HG02884 (cell line): ENCODE measurements around the gene HDAC7.
A peak's percentile ranks its signal among the peaks of the same experiment; 100 is the strongest.

Source experiments
- ATAC-seq: cut with Tn5 transposase; IDR thresholded peaks from one replicate; pipeline ENCODE4 v1.9.1; 2021; ENCODE audit warnings: mild to moderate bottlenecking, moderate library complexity; ENCODE audit not compliant: unreplicated experiment

The HDAC7 gene

GRCh38 chr12:47768323-47768811 lies 51.3 kb downstream of the HDAC7 start:
- no peak for ATAC-seq

- ATAC-seq = no peak
Measured at GRCh38 chr12:47767216-47767724, 52.4 kb downstream of the HDAC7 start.

GRCh38 chr12:47766502-47767215 lies 53.0 kb downstream of the HDAC7 start:
- ATAC-seq = no peak

- no peak for ATAC-seq
Measured at GRCh38 chr12:47763481-47764346, 56.0 kb downstream of the HDAC7 start.

DNA sequence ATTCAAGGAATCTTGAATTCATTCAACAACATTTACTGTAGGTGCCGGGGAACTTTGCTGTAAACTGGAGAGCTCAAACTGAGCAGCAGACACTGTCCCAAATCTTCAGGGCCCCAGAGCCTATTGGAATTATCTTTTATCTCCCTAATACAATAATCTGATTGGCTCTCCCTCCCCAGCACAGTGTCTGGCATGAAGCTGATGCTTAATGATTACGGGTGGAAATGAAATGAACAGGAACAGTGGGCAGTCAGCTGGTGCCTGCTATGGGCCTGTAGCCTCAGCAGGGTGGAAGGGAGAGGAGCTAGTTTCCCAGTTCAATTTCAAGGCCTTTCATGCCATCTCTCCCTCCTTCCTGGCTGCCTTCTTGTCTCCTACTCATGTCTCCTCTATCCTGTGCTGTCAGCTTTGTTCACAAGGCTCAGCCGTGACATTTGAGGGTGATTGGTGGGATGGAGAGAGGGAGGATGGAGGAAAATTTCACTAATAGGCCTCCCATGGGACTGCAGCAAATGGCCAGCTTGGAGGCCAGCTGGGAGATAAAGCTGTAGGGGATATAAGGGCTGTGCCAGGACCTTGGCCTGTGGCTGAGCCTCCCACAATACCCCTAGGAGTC lies 56.7 kb downstream of the HDAC7 start:
- no peak for ATAC-seq

GRCh38 chr12:47758834-47759690 lies 60.6 kb downstream of the HDAC7 start, which contains the start of gene RAPGEF3:
Gene RAPGEF3 (minus strand): TSS chr12:47758880. CDS start chr12:47758556, 324 bp downstream.
- peak; percentile 45 for ATAC-seq

- no peak for ATAC-seq
Measured at GRCh38 chr12:47758584-47758833, 61.2 kb downstream of the HDAC7 start.

DNA sequence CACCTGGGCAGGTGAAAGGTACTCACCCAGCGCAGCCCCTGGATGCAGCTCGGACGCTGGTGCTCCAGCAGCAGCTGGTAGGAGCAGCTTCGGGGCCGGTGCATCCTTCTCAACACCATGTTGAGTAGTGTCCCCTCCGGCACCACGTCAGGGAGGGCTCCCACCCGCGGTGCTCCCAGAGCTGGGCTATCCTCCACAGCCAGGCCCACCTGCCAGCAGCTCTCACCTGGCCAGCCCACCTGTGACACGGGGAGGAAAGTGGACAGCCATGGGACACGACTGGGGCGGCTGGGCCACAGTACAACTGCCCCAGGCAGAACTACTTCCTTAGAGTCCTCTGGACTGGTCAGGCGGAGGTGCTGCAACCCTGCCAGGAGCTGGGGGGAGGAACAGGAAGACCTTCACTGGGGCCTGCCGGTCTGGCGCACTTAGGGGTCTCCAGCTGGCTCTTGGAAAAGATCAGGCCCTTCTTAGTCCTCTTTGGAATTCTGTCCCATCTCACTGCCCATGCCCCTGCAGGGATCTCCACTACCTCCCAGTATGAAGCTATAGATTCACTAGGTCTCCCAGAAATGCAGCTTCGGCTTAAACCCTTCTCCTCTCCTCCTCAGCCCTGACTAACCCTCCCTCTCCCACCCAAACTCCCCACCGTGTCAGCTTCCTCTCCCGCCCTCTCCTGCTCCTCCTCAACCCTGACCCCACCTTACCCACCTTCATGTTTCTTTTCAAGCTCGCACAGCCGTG lies 61.7 kb downstream of the HDAC7 start:
- ATAC-seq = no peak

GRCh38 chr12:47757364-47757839 lies 62.3 kb downstream of the HDAC7 start:
- ATAC-seq = no peak

- peak; percentile 68 for ATAC-seq
Measured at GRCh38 chr12:47755655-47756562, 63.8 kb downstream of the HDAC7 start.

GRCh38 chr12:47754881-47755280 lies 64.8 kb downstream of the HDAC7 start:
- ATAC-seq = peak; percentile 2

GRCh38 chr12:47754126-47754525 lies 65.6 kb downstream of the HDAC7 start:
- no peak for ATAC-seq

- no peak for ATAC-seq
Measured at GRCh38 chr12:47753021-47754001, 66.4 kb downstream of the HDAC7 start.

DNA sequence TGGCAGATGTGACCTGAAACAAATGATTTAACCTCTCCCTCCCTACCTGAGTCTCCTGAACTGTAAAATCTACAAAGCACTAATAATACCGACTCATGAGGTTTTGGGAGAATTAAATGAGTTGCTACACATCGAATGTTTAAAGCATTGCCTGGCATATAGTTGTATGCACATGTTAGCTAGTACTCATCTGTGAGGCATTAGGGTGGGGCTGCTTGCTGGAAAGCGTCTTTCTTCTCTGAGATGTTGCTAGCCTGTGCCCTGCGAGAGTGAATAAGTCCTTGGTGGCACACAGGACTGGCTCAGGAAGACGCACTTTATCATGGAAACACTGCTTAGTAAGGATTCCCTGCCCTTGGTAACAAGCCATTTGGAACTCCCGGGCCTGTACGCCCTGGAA lies 67.2 kb downstream of the HDAC7 start:
- no peak for ATAC-seq

DNA sequence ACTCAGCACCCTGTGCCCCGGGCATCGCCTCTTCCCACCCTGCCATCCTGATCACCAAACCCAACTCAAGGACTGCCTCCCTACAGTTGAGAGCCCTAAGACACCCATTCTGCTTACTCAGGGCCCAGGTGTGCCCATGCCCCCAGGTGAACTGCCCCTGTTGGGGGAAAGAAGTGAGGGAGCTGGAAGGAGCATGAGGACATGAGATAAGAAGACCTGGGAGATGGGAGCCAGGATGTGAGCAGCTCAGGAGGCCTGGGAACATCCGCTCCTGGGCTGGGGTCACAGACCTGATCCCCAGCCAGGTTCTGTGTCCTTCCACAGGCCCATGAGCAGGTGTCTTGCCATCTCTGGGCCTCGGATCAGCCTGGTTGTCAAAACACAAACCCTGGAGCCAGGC lies 67.6 kb downstream of the HDAC7 start:
- no peak for ATAC-seq

GRCh38 chr12:47751561-47751960 lies 68.1 kb downstream of the HDAC7 start:
- no peak for ATAC-seq

DNA sequence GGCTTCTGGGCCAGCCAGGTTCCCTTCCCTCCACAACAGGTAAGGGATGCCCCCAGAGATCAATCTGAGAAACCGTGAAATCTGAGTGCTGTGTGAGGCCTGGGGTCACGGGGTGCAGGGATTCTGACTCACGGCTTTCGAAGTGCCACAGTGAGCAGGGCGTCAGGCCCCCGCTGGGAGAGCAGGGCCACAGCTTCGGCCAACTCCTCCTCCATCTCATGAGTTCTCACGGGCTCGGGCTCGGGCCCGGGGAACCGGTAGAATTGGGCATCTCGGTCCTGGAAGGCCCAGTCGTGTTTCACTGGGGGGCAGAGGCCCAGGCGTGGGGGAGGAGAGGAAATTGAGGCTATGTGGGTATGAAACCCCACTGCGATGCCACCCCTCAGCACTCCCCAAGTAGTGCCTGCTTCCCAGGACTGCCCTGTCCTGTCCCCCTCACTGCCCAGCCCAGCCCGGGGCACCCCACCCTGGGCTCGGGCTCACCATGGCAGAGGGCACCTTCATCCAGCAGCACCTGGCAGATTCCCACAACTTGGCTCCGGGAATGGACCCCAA lies 68.7 kb downstream of the HDAC7 start:
- ATAC-seq = no peak
